ENCODE measurements around the gene KCNIP4.

The KCNIP4 gene

GRCh38 chr4:21900211-21900610 is 48.4 kb downstream of the KCNIP4 start:
- no peak for DNase-seq (ENCODE audit: low spot score)

GRCh38 chr4:21898101-21898500 is 50.5 kb downstream of the KCNIP4 start:
- no peak for DNase-seq (ENCODE audit: low spot score)

GRCh38 chr4:21896767-21897166 is 51.8 kb downstream of the KCNIP4 start:
- no peak for DNase-seq (ENCODE audit: low spot score)

- DNase-seq (ENCODE audit: low spot score) = no peak
Observed at GRCh38 chr4:21893136-21893535, 55.4 kb downstream of the KCNIP4 start.

GRCh38 chr4:21890231-21890630 is 58.3 kb downstream of the KCNIP4 start:
- no peak for DNase-seq (ENCODE audit: low spot score)

GRCh38 chr4:21888195-21888976 is 60.2 kb downstream of the KCNIP4 start:
- DNase-seq (ENCODE audit: low spot score) = no peak

GRCh38 chr4:21887481-21887880 is 61.1 kb downstream of the KCNIP4 start:
- no peak for DNase-seq (ENCODE audit: low spot score)

- DNase-seq (ENCODE audit: low spot score) = no peak
Observed at GRCh38 chr4:21885770-21886169, 62.8 kb downstream of the KCNIP4 start.

GRCh38 chr4:21885241-21885640 is 63.3 kb downstream of the KCNIP4 start:
- DNase-seq (ENCODE audit: low spot score) = no peak

GRCh38 chr4:21884615-21885014 is 64.0 kb downstream of the KCNIP4 start:
- DNase-seq (ENCODE audit: low spot score) = no peak

- no peak for DNase-seq (ENCODE audit: low spot score)
Observed at GRCh38 chr4:21882051-21882839, 66.3 kb downstream of the KCNIP4 start.

GRCh38 chr4:21879187-21879586 is 69.4 kb downstream of the KCNIP4 start:
- no peak for DNase-seq (ENCODE audit: low spot score)

- DNase-seq (ENCODE audit: low spot score) = no peak
Observed at GRCh38 chr4:21876711-21877110, 71.9 kb downstream of the KCNIP4 start.

GRCh38 chr4:21873145-21873544 is 75.4 kb downstream of the KCNIP4 start:
- DNase-seq (ENCODE audit: low spot score) = no peak

GRCh38 chr4:21872101-21872500 is 76.5 kb downstream of the KCNIP4 start:
- DNase-seq (ENCODE audit: low spot score) = no peak

- DNase-seq (ENCODE audit: low spot score) = no peak
Observed at GRCh38 chr4:21869978-21870745, 78.4 kb downstream of the KCNIP4 start.

- no peak for DNase-seq (ENCODE audit: low spot score)
Observed at GRCh38 chr4:21864686-21865085, 83.9 kb downstream of the KCNIP4 start.

- DNase-seq (ENCODE audit: low spot score) = no peak
Observed at GRCh38 chr4:21862917-21863316, 85.7 kb downstream of the KCNIP4 start.

- DNase-seq (ENCODE audit: low spot score) = no peak
Observed at GRCh38 chr4:21858971-21859370, 89.6 kb downstream of the KCNIP4 start.

GRCh38 chr4:21856754-21857153 is 91.8 kb downstream of the KCNIP4 start:
- no peak for DNase-seq (ENCODE audit: low spot score)

- DNase-seq (ENCODE audit: low spot score) = no peak
Observed at GRCh38 chr4:21856301-21856700, 92.3 kb downstream of the KCNIP4 start.

GRCh38 chr4:21849077-21849476 is 99.5 kb downstream of the KCNIP4 start:
- DNase-seq (ENCODE audit: low spot score) = no peak

- DNase-seq (ENCODE audit: low spot score) = no peak
Observed at GRCh38 chr4:21848021-21848420, 100.6 kb downstream of the KCNIP4 start.

Data from left forelimb (tissue), 1 donor.